Mesendoderm (in vitro differentiated cells): ENCODE data around the gene TRA2B.
"Not testable (repeated sequence)": the region's sequence is repeated elsewhere in the genome, so short reads cannot be mapped to it uniquely, and the experiment has no call there.

Experiments
- DNase-seq: peaks from one replicate; pipeline ENCODE4 v3.0.0; 2013
- H2AK5ac ChIP-seq: 2 replicates; pipeline ENCODE4 v1.6.1; 2013; ENCODE audit warnings: low read length, inconsistent platforms
- H2BK120ac ChIP-seq: 2 replicates; pipeline ENCODE4 v1.6.1; 2013; ENCODE audit warnings: low read depth, mild to moderate bottlenecking, low read length, moderate library complexity, mixed read lengths
- H2BK15ac ChIP-seq: replicated peaks from 2 replicates; pipeline ENCODE4 v1.6.1; 2013; ENCODE audit warnings: low read depth, mild to moderate bottlenecking, moderate library complexity
- H2BK5ac ChIP-seq: 2 replicates; pipeline ENCODE4 v1.6.1; 2013; ENCODE audit warnings: low read length, inconsistent platforms
- H3K18ac ChIP-seq: 2 replicates; pipeline ENCODE4 v1.6.1; 2013; ENCODE audit warnings: mild to moderate bottlenecking, low read length, mixed read lengths
- H3K23ac ChIP-seq: one replicate; pipeline ENCODE4 v1.6.1; 2013; ENCODE audit warnings: low read length
- H3K27ac ChIP-seq: 2 replicates; pipeline ENCODE4 v1.5.1; 2013; ENCODE audit warnings: low read depth, mild to moderate bottlenecking, inconsistent platforms, low read length, moderate library complexity
- H3K27me3 ChIP-seq: 2 replicates; pipeline ENCODE4 v1.6.1; 2013; ENCODE audit warnings: low read length, control low read depth, mild to moderate bottlenecking, inconsistent platforms; ENCODE audit not compliant: insufficient read depth, poor library complexity
- H3K36me3 ChIP-seq: 2 replicates; pipeline ENCODE4 v1.6.1; 2013; ENCODE audit warnings: low read length, inconsistent platforms; ENCODE audit not compliant: control insufficient read depth, insufficient read depth
- H3K4ac ChIP-seq: one replicate; pipeline ENCODE4 v1.6.1; 2013; ENCODE audit warnings: low read depth, mild to moderate bottlenecking, low read length, moderate library complexity
- H3K4me1 ChIP-seq: 2 replicates; pipeline ENCODE4 v1.6.1; 2013; ENCODE audit warnings: low read depth, low read length, inconsistent platforms; ENCODE audit not compliant: control insufficient read depth
- H3K4me2 ChIP-seq: 2 replicates; pipeline ENCODE4 v1.6.1; 2013; ENCODE audit warnings: low read length
- H3K4me3 ChIP-seq: 2 replicates; pipeline ENCODE4 v1.5.1; 2013; ENCODE audit warnings: mild to moderate bottlenecking, low read length
- H3K56ac ChIP-seq: one replicate; pipeline ENCODE4 v1.6.1; 2013; ENCODE audit warnings: low read length
- H3K79me1 ChIP-seq: 2 replicates; pipeline ENCODE4 v1.6.1; 2013; ENCODE audit warnings: low read length, inconsistent platforms
- H3K79me2 ChIP-seq: 2 replicates; pipeline ENCODE4 v1.6.1; 2013; ENCODE audit warnings: mild to moderate bottlenecking, low read length; ENCODE audit not compliant: control insufficient read depth, insufficient read depth
- H3K9ac ChIP-seq: 2 replicates; pipeline ENCODE4 v1.6.1; 2013; ENCODE audit warnings: low read length, inconsistent platforms
- H4K5ac ChIP-seq: one replicate; pipeline ENCODE4 v1.6.1; 2013; ENCODE audit warnings: low read length
- H4K8ac ChIP-seq: one replicate; pipeline ENCODE4 v1.6.1; 2013; ENCODE audit warnings: low read depth, mild to moderate bottlenecking, control low read depth, low read length, moderate library complexity
- WGBS: extraction: QIAGEN DNeasy Blood & Tissue Kit; methylation state at CpG from one replicate; pipeline ENCODE4 v1.1.7; 2013; ENCODE audit warnings: low lambda C conversion rate, missing lambda C conversion rate; ENCODE audit not compliant: insufficient coverage; ENCODE audit errors: extremely low coverage; 5-methylcytosine and 5-hydroxymethylcytosine counted together

Gene TRA2B

DNA sequence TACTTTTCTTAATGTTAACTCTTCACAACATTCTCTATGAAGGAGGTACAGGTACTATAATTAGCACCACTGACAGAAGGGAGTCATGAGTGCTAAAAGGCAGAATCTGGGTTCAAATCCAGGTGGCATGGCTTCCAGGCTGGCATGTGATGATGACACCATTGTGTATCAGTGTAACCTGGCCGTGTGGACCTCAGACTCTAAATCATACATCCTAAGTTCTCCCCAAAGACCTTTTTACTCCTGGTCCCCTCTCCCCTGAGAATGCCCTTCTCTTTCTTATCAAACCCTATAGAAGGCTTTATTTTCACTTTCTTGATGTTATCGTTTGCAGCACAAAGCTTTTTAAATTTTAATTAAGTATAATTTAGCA is 26.8 kb downstream of the TRA2B start:
- H2BK5ac ChIP-seq, H3K4me2 ChIP-seq, H2BK120ac ChIP-seq, H3K36me3 ChIP-seq, H3K79me2 ChIP-seq, H3K4me3 ChIP-seq, H4K5ac ChIP-seq, H3K27me3 ChIP-seq, H2BK15ac ChIP-seq, H3K23ac ChIP-seq, H3K79me1 ChIP-seq, H3K4me1 ChIP-seq, DNase-seq, H3K9ac ChIP-seq, H3K4ac ChIP-seq, H4K8ac ChIP-seq, H2AK5ac ChIP-seq, H3K18ac ChIP-seq, H3K27ac ChIP-seq, H3K56ac ChIP-seq: not testable (repeated sequence)
- WGBS = no CpG with 5 or more reads among the region's 2 CpGs

- not testable (repeated sequence) for H3K4me3 ChIP-seq, H3K27me3 ChIP-seq, H3K56ac ChIP-seq, H3K27ac ChIP-seq, H3K4me1 ChIP-seq, H3K9ac ChIP-seq, H3K4me2 ChIP-seq, H3K4ac ChIP-seq, H3K18ac ChIP-seq, H2BK15ac ChIP-seq, H2AK5ac ChIP-seq, H4K8ac ChIP-seq, H3K79me2 ChIP-seq, H3K79me1 ChIP-seq, H2BK120ac ChIP-seq, H4K5ac ChIP-seq, DNase-seq, H2BK5ac ChIP-seq, H3K36me3 ChIP-seq, H3K23ac ChIP-seq
- WGBS = no CpG with 5 or more reads among the region's 5 CpGs
Observed at GRCh38 chr3:185910322-185911075, 27.3 kb downstream of the TRA2B start.

DNA sequence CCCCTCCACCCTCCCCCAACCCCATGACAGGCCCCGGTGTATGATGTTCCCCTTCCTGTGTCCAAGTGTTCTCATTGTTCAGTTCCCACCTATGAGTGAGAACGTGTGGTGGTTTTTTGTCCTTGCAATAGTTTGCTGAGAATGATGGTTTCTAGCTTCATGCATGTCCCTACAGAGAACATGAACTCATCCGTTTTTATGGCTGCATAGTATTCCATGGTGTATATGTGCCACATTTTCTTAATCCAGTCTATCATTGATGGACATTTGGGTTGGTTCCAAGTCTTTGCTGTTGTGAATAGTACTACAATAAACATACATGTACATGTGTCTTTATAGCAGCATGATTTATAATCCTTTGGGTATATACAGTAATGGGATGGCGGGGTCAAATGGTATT is 27.9 kb downstream of the TRA2B start:
- H4K8ac ChIP-seq, H3K23ac ChIP-seq, H3K27me3 ChIP-seq, H3K36me3 ChIP-seq, DNase-seq, H3K79me2 ChIP-seq, H3K18ac ChIP-seq, H4K5ac ChIP-seq, H3K4me2 ChIP-seq, H3K4me3 ChIP-seq, H2BK5ac ChIP-seq, H3K4ac ChIP-seq, H3K56ac ChIP-seq, H3K4me1 ChIP-seq, H2AK5ac ChIP-seq, H2BK15ac ChIP-seq, H3K27ac ChIP-seq, H3K79me1 ChIP-seq, H2BK120ac ChIP-seq, H3K9ac ChIP-seq: not testable (repeated sequence)
- no CpG with 5 or more reads among the region's 4 CpGs for WGBS

DNA sequence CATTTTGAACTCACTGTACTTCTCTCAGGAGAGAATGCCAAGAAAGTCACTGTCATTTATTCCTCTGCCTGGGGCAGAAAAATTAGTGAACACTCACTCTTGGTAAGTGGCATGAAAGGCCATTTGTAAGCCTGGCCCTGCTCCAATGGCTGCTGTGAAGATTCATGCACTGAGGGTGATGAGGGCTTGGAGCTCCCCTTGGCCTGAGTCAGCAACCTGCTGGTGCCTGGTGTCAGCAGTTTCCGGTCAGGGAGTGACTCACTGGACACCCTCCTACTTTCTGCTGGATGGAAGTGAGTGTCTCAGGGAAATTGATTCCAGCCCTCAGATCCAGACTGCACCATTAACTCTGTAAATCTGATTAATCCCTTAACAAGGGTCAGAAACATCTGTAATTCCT is 37.6 kb downstream of the TRA2B start:
- peak; percentile 53 for DNase-seq
- H3K27me3 ChIP-seq = no peaks in the 10 kb centered on the region
- no peak overlapping the region for H3K4me3 ChIP-seq
- no peak overlapping the region for H4K8ac ChIP-seq
- no peak overlapping the region for H3K4ac ChIP-seq
- H3K23ac ChIP-seq = no peak overlapping the region
- H3K4me2 ChIP-seq = no peak overlapping the region
- no peaks in the 10 kb centered on the region for H3K79me2 ChIP-seq
- H2BK15ac ChIP-seq = no peak overlapping the region
- no peak overlapping the region for H3K9ac ChIP-seq
- H2BK120ac ChIP-seq = no peak overlapping the region
- no peaks in the 10 kb centered on the region for H3K79me1 ChIP-seq
- no peak overlapping the region for H2AK5ac ChIP-seq
- no peak overlapping the region for H3K56ac ChIP-seq
- no CpG with 5 or more reads among the region's 1 CpG for WGBS
- no peak overlapping the region for H3K27ac ChIP-seq
- no peak overlapping the region for H4K5ac ChIP-seq
- no peak overlapping the region for H2BK5ac ChIP-seq
- H3K18ac ChIP-seq = no peak overlapping the region
- H3K36me3 ChIP-seq = no peaks in the 10 kb centered on the region
- no peaks in the 10 kb centered on the region for H3K4me1 ChIP-seq

DNA sequence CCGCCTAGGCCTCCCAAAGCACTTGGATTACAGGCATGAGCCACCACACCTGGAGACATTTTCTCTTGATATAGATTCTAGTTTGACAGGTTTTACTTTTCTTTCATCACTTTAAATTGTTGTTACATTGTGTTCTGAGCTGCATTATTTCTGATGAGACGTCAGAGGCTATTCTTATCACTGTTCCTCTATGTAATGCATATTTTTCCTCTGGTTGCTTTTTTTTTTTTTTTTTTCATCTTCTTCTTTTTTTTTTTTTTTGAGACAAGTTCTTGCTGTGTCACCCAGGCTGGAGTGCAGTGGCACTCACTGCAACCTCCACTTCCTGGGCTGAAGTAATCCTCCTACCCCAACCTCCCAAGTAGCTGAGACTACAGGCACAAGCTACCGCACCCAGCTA is 41.2 kb downstream of the TRA2B start:
- Histone ChIP-seq H3K36me3 (no peaks in the 10 kb centered on the region), H4K5ac (no peak overlapping the region), H3K4ac (no peak overlapping the region), H3K18ac (no peak overlapping the region), H3K4me1 (no peaks in the 10 kb centered on the region), H3K27me3 (no peaks in the 10 kb centered on the region), H3K56ac (no peak overlapping the region), H2AK5ac (no peak overlapping the region), H3K4me3 (no peak overlapping the region), H4K8ac (no peak overlapping the region), H3K23ac (no peak overlapping the region), H3K9ac (no peak overlapping the region), H3K4me2 (no peak overlapping the region), H2BK120ac (no peak overlapping the region), H3K27ac (no peak overlapping the region), H2BK5ac (no peak overlapping the region), H3K79me1 (no peaks in the 10 kb centered on the region), H3K79me2 (no peaks in the 10 kb centered on the region), H2BK15ac (no peak overlapping the region)
- no CpG with 5 or more reads among the region's 3 CpGs for WGBS
- no peak for DNase-seq

- WGBS = no CpG with 5 or more reads among the region's 2 CpGs
- no peaks in the 10 kb centered on the region for H3K79me1 ChIP-seq
Observed at GRCh38 chr3:185887066-185887465, 50.7 kb downstream of the TRA2B start.

More at GRCh38 chr3:185887066-185887465, 50.7 kb downstream of the TRA2B start:
- Histone ChIP-seq H3K18ac (no peak overlapping the region), H3K27me3 (no peaks in the 10 kb centered on the region), H3K9ac (no peak overlapping the region), H3K23ac (no peak overlapping the region), H3K56ac (no peak overlapping the region), H2BK5ac (no peak overlapping the region), H3K4me2 (no peak overlapping the region), H2AK5ac (no peak overlapping the region), H2BK120ac (no peak overlapping the region), H3K27ac (no peak overlapping the region), H2BK15ac (no peak overlapping the region), H4K5ac (no peak overlapping the region), H3K79me2 (no peaks in the 10 kb centered on the region), H3K4ac (no peak overlapping the region), H3K4me1 (no peaks in the 10 kb centered on the region), H3K36me3 (no peaks in the 10 kb centered on the region), H4K8ac (no peak overlapping the region), H3K4me3 (no peak overlapping the region)
- DNase-seq = no peak
